SU-DHL-6 (cell line): ENCODE measurements around the gene SLC25A6.
A peak's percentile ranks its signal among the peaks of the same experiment; 100 is the strongest.

Experiments
- H2AFZ ChIP-seq: fragments of 200-600 bp; sonication (generic); 2 replicates; pipeline ENCODE4 v1.6.1; 2014; ENCODE audit warnings: low read depth, mild to moderate bottlenecking, moderate library complexity, mixed read lengths, antibody characterized with exemption, low read length; ENCODE audit not compliant: severe bottlenecking
- H3F3A ChIP-seq: fragments of 200-600 bp; shearing (Covaris generic); 2 replicates; pipeline ENCODE4 v1.6.0; 2016; ENCODE audit warnings: antibody characterized with exemption, mild to moderate bottlenecking; ENCODE audit not compliant: insufficient read depth
- H3K27ac ChIP-seq: fragments of 200-600 bp; sonication (generic); 2 replicates; pipeline ENCODE4 v1.5.1; 2016; ENCODE audit warnings: low read depth, mild to moderate bottlenecking, low read length, moderate library complexity, mixed read lengths
- H3K27me3 ChIP-seq: fragments of 200-600 bp; sonication (generic), shearing (Covaris generic); 2 replicates; pipeline ENCODE4 v1.6.0; 2014; ENCODE audit warnings: mild to moderate bottlenecking, low read length
- H3K36me3 ChIP-seq: fragments of 200-600 bp; sonication (generic); 2 replicates; pipeline ENCODE4 v1.6.1; 2014; ENCODE audit warnings: mild to moderate bottlenecking, low read length, mixed read lengths
- H3K4me2 ChIP-seq: fragments of 300-600, 200-600 bp; shearing (Covaris generic), sonication (generic); 2 replicates; pipeline ENCODE4 v1.6.0; 2014; ENCODE audit warnings: low read length, low read depth, mild to moderate bottlenecking; ENCODE audit not compliant: poor library complexity, severe bottlenecking
- H3K4me3 ChIP-seq: fragments of 200-600 bp; sonication (generic); 2 replicates; pipeline ENCODE4 v1.5.1; 2014; ENCODE audit warnings: antibody characterized with exemption, low read length, mild to moderate bottlenecking, mixed read lengths; ENCODE audit not compliant: insufficient read depth, poor library complexity, severe bottlenecking
- H3K79me2 ChIP-seq: fragments of 200-600 bp; sonication (generic); 2 replicates; pipeline ENCODE4 v1.6.1; 2014; ENCODE audit warnings: mild to moderate bottlenecking, low read length, moderate library complexity; ENCODE audit not compliant: insufficient read depth
- H3K9ac ChIP-seq: fragments of 200-600 bp; sonication (generic); 2 replicates; pipeline ENCODE4 v1.7.0; 2014; ENCODE audit warnings: mild to moderate bottlenecking, low read length
- H3K9me2 ChIP-seq: fragments of 200-600 bp; sonication (generic); replicated peaks from 2 replicates; pipeline ENCODE4 v1.6.1; 2014; ENCODE audit warnings: low read length; ENCODE audit not compliant: insufficient read depth
- H3K9me3 ChIP-seq: fragments of 200-600 bp; sonication (generic); 2 replicates; pipeline ENCODE4 v1.6.1; 2014; ENCODE audit warnings: low read length, mixed read lengths; ENCODE audit not compliant: insufficient read depth
- H4K20me1 ChIP-seq: fragments of 200-600 bp; sonication (generic); 2 replicates; pipeline ENCODE4 v1.6.1; 2014; ENCODE audit warnings: low read depth, mild to moderate bottlenecking, antibody characterized with exemption, low read length, moderate library complexity, mixed read lengths
- CTCF ChIP-seq: fragments of 200-600 bp; sonication (generic); IDR thresholded peaks from one replicate; pipeline ENCODE4 v1.5.1; 2017; ENCODE audit warnings: antibody characterized with exemption, mild to moderate bottlenecking, low read length, moderate library complexity; ENCODE audit not compliant: insufficient read depth, poor library complexity, severe bottlenecking
- EZH2phosphoT487 ChIP-seq: fragments of 200-600 bp; sonication (generic), shearing (Covaris generic); conservative IDR thresholded peaks from 2 replicates; pipeline ENCODE4 v1.6.1; 2018; ENCODE audit warnings: mild to moderate bottlenecking, antibody characterized with exemption, low read length, moderate library complexity, mixed read lengths

The SLC25A6 gene

DNA sequence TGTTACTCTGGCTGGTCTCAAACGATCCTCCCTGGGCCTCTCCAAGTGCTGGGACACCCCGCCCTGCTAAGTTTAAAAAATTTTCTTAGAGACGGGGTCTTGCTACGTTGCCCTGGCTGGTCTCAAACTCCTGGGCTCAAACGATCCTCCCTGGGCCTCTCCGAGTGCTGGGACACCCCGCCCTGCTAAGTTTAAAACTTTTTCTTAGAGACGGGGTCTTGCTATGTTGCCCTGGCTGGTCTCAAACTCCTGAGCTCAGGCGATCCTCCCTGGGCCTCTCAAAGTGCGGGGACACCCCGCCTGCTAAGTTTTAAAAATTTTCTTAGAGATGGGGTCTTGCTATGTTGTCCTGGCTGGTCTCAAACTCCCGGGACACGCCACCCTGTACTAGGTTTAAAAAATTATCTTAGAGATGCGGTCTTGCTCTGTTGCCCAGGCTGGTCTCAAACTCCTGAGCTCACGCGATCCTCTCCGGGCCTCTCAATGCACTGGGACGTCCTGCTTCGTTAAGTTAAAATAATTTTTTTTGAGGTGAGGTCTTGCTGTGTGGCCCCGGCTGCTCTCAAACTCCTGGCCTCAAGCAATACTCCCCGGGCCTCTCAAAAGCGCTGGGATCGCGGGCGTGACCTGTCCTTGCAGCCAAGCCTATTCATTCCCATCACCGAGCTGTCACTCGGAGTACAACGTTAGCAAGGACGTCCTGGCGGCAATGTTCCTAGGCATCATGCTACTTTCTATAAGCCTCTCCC lies 1.1 kb downstream of the SLC25A6 start:
- Histone ChIP-seq H2AFZ (no peak overlapping the region), H3K9me2 (no peaks in the 10 kb centered on the region), H3K4me3 (peak overlapping the region; percentile 93), H3K79me2 (peaks cover 53% of the 10 kb centered on the region), H3K27me3 (no peaks in the 10 kb centered on the region), H3K27ac (peak overlapping the region; percentile 13; the same call in 1 of the 2 replicates), H3F3A (no peaks in the 10 kb centered on the region), H3K36me3 (peaks cover 8% of the 10 kb centered on the region; the same call in 1 of the 2 replicates), H4K20me1 (peaks cover 12% of the 10 kb centered on the region), H3K9me3 (no peaks in the 10 kb centered on the region), H3K9ac (peak overlapping the region; percentile 99), H3K4me2 (peak overlapping the region; percentile 60)
- TF ChIP-seq EZH2phosphoT487 (no peak), CTCF (no peak)

DNA sequence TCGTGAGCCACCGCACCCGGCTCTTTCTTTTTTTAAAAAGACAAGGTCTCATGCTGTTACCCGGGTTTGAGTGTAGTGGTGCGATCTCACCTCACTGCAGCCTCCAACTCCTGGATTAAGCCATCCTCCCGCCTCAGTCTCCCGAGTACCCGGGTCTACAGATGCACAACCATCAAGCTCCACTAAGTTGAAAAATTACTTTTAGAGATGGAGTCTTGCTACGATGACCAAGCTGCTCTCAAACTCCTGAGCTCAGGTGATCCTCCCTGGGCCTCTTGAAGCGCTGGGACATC lies 2.0 kb downstream of the SLC25A6 start:
- no peak for TF ChIP-seq CTCF
- no peak for TF ChIP-seq EZH2phosphoT487
- Histone ChIP-seq H3K4me2 (no peak overlapping the region), H3K27ac (no peak overlapping the region), H3K9me2 (no peaks in the 10 kb centered on the region), H3K9me3 (no peaks in the 10 kb centered on the region), H3F3A (no peaks in the 10 kb centered on the region), H3K9ac (no peak overlapping the region), H4K20me1 (peaks cover 12% of the 10 kb centered on the region), H3K27me3 (no peaks in the 10 kb centered on the region), H3K4me3 (no peak overlapping the region), H3K36me3 (peaks cover 8% of the 10 kb centered on the region; the same call in 1 of the 2 replicates), H3K79me2 (peaks cover 46% of the 10 kb centered on the region), H2AFZ (no peak overlapping the region)

DNA sequence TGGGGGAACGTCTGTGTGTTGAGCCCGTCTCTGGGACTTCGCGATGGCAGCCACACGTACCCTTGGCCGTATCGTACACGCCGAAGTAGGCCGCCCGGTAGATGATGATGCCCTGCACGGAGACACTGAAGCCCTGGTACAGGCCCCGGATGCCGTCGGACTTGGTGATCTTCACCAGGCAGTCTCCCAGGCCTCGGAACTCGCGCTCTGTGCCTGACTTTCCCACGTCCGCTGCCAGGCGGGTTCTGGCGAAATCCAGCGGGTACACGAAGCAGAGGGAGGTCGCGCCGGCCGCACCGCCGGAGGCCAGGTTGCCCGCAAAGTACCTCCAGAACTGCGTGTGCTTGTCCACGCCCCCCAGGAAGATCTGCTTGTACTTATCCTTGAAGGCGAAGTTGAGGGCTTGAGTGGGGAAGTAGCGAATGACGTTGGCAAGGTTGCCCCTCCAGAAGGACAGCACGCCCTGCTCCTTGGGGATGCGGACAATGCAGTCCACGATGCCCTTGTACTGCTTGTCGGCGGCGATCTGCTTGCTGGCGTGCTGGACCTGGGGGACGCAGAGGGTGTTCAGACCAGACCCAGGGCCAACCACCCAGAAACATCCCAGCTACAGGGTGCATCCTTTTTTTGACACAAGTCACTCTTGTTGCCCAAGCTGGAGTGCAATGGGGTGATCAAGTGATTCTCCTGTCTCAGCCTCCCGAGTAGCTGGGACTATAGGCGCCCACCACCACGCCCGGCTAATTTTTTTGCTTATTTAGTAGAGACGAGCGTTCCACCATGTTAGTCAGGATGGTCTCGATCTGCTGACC lies 2.5 kb downstream of the SLC25A6 start:
- Histone ChIP-seq H3K9me2 (no peaks in the 10 kb centered on the region), H3K27ac (no peak overlapping the region), H3K79me2 (peaks cover 41% of the 10 kb centered on the region), H3K36me3 (peaks cover 8% of the 10 kb centered on the region; the same call in 1 of the 2 replicates), H3K4me2 (no peak overlapping the region), H3K9ac (no peak overlapping the region), H3K9me3 (no peaks in the 10 kb centered on the region), H3F3A (no peaks in the 10 kb centered on the region), H3K27me3 (no peaks in the 10 kb centered on the region), H3K4me3 (no peak overlapping the region), H4K20me1 (peaks cover 12% of the 10 kb centered on the region), H2AFZ (no peak overlapping the region)
- TF ChIP-seq CTCF = no peak
- TF ChIP-seq EZH2phosphoT487 = no peak
